Body of pancreas (tissue), 4 donors: ENCODE data around the gene TMEM89.

Experiments used
- CTCF ChIP-seq, 7 experiments: fragments of 450-650 bp in 4 of 7; fragments of 200-600 bp in 3 of 7; sonication (generic) in 3 of 7; IDR thresholded peaks; one replicate each; pipeline ENCODE4 v1.5.1; 2016 to 2019; ENCODE audit warnings: antibody characterized with exemption in 7 of 7
- POLR2A ChIP-seq, 3 donors: fragments of 450-650 bp; IDR thresholded peaks; one replicate each; pipeline ENCODE4 v1.6.1; 2016; ENCODE audit warnings: antibody characterized with exemption in 3 of 3, mild to moderate bottlenecking in 2 of 3

DNA sequence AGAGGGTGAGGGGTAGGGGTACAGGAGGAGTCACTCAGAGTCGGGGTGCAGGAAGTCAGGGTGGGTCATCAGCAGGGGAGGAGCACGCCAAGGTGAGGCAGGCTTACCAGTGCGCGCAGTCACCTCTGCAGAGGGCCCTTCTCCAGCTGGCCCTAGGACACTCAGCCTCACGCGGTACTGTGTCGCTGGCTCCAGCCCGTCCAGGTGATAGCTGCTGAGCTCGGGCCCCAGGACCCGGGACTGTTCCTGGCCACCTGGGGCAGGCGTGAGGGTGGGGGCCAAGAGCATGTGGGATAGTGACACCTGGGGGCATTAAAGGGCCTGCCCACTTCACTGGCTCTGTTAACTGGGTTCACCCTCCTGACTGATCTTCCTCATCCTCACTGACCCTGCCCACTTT, 33.9 kb downstream of the TMEM89 start:
- TF ChIP-seq POLR2A (IDR thresholded peaks at IDR 0.05) (no peak), CTCF (IDR thresholded peaks at IDR 0.05) (no peak)
